Heart left ventricle (tissue), 16 donors: ENCODE data around the gene PPFIA2. TPM values are rescaled to one million over a fixed set of nuclear protein-coding genes. Genes with fewer than 3 reads are reported as not detected.

Experiments used
- ATAC-seq, 4 donors: fragments of 200-7000 bp; cut with Tn5 transposase; one replicate each; pipeline ENCODE4 v1.9.1; 2020 to 2022; ENCODE audit warnings: moderate library complexity in 4 of 4, mild to moderate bottlenecking in 3 of 4, moderate number of reproducible peaks in 1 of 4
- DNase-seq, 5 donors: peaks; one replicate each; pipeline ENCODE4 v3.0.0-alpha.2; 2020
- H3K27ac ChIP-seq, 12 donors: fragments of 200-600 bp; sonication (generic) in 4 of 12; one replicate each; pipeline versions ENCODE4 v1.5.0 to v1.8.0; 2016 to 2022; ENCODE audit warnings: mild to moderate bottlenecking in 2 of 12
- H3K27me3 ChIP-seq, 9 donors: fragments of 200-600 bp; sonication (generic) in 2 of 9; one replicate each; pipeline versions ENCODE4 v1.5.1 to v1.8.0; 2016 to 2022; ENCODE audit warnings: mild to moderate bottlenecking in 3 of 9
- H3K36me3 ChIP-seq, 9 donors: fragments of 200-600 bp; sonication (generic) in 2 of 9; one replicate each; pipeline versions ENCODE4 v1.5.0 to v1.8.0; 2018 to 2022; ENCODE audit warnings: mild to moderate bottlenecking in 2 of 9
- H3K4me1 ChIP-seq, 12 donors: fragments of 200-600 bp; sonication (generic) in 4 of 12; one replicate each; pipeline versions ENCODE4 v1.5.0 to v1.8.0; 2016 to 2022; ENCODE audit warnings: mild to moderate bottlenecking in 3 of 12
- H3K4me3 ChIP-seq, 12 donors: fragments of 200-600 bp; sonication (generic) in 4 of 12; one replicate each; pipeline versions ENCODE4 v1.5.0 to v1.8.0; 2017 to 2022; ENCODE audit warnings: mild to moderate bottlenecking in 9 of 12, moderate library complexity in 4 of 12
- H3K9me3 ChIP-seq, 12 donors: fragments of 200-600 bp; sonication (generic) in 4 of 12; one replicate each; pipeline versions ENCODE4 v1.5.0 to v1.8.0; 2016 to 2022; ENCODE audit warnings: mild to moderate bottlenecking in 1 of 12
- POLR2A ChIP-seq, 2 donors: fragments of 450-650 bp; IDR thresholded peaks; one replicate each; pipeline ENCODE4 v1.6.1; 2017; ENCODE audit warnings: antibody characterized with exemption in 2 of 2, mild to moderate bottlenecking in 2 of 2, moderate library complexity in 2 of 2
- WGBS, 4 donors: extraction: QIAGEN DNeasy Blood & Tissue Kit in 2 of 4; methylation state at CpG; one replicate each; pipeline versions ENCODE4 v1.1.5 to v1.1.7; 2013 to 2018; 5-methylcytosine and 5-hydroxymethylcytosine counted together
- intact Hi-C, 10 donors: fragments of 100-400 bp; cut with DNase I; formaldehyde crosslinking; loops; one replicate each; pipeline versions ENCODE4 v1.11.1 to v1.14.2; 2022
- polyA plus RNA-seq, 2 donors: library from polyadenylated mRNA; stranded (reverse); fragments of 200-250 nt; gene quantifications; one replicate each; pipeline ENCODE4 v1.2.3, GENCODE V29; 2013
- total RNA-seq, 9 donors: library from RNA; depleted of rRNA in 2 of 9; stranded (reverse); fragments of >200 nt in 2 of 9; fragmentation: NEBNext Ultra II Directional in 3 of 9; extraction: Animal tissue kit (Norgen Biotek cat#: 25700) in 3 of 9; gene quantifications; one replicate each; pipeline versions ENCODE4 v1.1.0 to v1.2.4, GENCODE V29; 2016 to 2023
- TF ChIP-seq, protein P1 (sequence below), 12 donors: fragments of 200-600 bp; sonication (generic) in 4 of 12; IDR thresholded peaks; one replicate each; pipeline versions ENCODE4 v1.5.0 to v1.8.0; 2018 to 2022; ENCODE audit warnings: antibody characterized with exemption in 12 of 12, mild to moderate bottlenecking in 5 of 12
- donor health status: ischemic (EF 13 %, LVEDD 7.1; RV severe dilation, severe dysfunction).
- donor health status: healthy with polysubstance abuse.
- donor health status: DM: no; HTN: yes; CAD: no.
- donor health status: DM: no; HTN: no; CAD: no.
- donor health status: ischemic (EF 25% LVEDD 6.9; RV normal size, moderate dysfunction).
- donor health status: ischemic (EF 25% LVEDD 5.7; RV mildly dilated, moderate dysfunction).
- donor health status: healthy.
- donor health status: DM: yes; HTN: yes; CAD: no.
- donor health status: ischemic (EF 35%, LVEDD 5.7; RV mildly dilated, moderate dysfunction).
- donor health status: nonischemic (EF 11% LVEDD 7.7; RV severe dilation, severe dysfunction).
- donor health status: DM: yes; HTN: yes; CAD: no.
- donor health status: PGD.
- donor health status: ischemic (EF 29% LVEDD 5.4; RV normal size, mild dysfunction).
- donor health status: nonischemic (EF 23%, LVEDD 6.1; RV moderate dilation, normal function).

Gene PPFIA2
- total and polyA plus RNA-seq, 11 donors, result 0.08 to 1.3 (median 0.49) TPM; not detected in 3

DNA sequence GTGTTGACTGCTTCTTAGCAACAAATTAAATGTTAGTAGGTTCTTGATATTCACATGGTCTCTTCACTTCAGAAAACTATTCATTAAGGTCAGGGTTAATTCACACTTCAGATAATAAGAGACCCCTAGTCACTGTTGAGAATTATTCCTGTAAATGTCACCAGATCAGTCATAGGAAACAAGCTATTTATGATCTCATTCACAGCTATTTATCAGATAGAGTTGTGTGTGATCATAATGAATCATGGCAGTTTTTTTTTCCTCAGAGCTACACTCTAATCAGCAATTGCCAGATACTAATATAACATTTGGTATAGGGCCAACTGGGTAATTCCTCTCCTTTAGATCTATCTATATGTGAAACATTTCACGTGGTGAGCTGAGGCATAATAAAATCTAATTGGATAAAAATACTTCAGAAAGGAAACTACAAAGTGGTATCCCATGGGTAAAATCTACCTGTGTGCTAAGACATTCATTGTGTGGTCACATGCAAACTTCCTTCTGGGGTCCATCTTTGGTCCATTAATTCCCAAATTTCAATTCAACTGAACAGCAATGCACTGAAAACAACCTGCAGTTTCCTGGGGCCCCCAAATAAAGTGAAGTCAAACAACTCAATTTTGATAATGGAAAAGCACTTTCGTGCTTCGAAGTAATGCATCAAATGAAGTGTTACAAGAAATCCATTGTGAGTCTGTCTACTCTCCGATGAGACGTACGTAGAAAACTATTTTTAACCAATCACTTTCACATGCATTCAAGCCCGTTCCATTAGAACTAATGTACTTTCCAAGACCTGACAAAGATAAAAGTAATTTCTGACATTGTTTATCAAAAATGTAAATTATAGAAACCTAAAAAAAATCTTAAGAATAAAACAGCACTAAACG, 484.3 kb downstream of the PPFIA2 start:
- ATAC-seq (no peak), DNase-seq (no peak)
- Histone ChIP-seq H3K4me3 (no peak overlapping the region), H3K27me3 (no peaks in the 10 kb centered on the region), H3K9me3 (no peaks in the 10 kb centered on the region), H3K36me3 (no peaks in the 10 kb centered on the region), H3K27ac (no peak overlapping the region), H3K4me1 (no peaks in the 10 kb centered on the region)
- TF ChIP-seq, protein P1, sequence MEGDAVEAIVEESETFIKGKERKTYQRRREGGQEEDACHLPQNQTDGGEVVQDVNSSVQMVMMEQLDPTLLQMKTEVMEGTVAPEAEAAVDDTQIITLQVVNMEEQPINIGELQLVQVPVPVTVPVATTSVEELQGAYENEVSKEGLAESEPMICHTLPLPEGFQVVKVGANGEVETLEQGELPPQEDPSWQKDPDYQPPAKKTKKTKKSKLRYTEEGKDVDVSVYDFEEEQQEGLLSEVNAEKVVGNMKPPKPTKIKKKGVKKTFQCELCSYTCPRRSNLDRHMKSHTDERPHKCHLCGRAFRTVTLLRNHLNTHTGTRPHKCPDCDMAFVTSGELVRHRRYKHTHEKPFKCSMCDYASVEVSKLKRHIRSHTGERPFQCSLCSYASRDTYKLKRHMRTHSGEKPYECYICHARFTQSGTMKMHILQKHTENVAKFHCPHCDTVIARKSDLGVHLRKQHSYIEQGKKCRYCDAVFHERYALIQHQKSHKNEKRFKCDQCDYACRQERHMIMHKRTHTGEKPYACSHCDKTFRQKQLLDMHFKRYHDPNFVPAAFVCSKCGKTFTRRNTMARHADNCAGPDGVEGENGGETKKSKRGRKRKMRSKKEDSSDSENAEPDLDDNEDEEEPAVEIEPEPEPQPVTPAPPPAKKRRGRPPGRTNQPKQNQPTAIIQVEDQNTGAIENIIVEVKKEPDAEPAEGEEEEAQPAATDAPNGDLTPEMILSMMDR (IDR thresholded peaks at IDR 0.05), result no peak
- TF ChIP-seq POLR2A (IDR thresholded peaks at IDR 0.05), result no peak
- 53 to 74% (median 65%) methylated on average over 8 of the region's 8 CpGs for WGBS, 4 donors
- intact Hi-C loops, result no loop called here

DNA sequence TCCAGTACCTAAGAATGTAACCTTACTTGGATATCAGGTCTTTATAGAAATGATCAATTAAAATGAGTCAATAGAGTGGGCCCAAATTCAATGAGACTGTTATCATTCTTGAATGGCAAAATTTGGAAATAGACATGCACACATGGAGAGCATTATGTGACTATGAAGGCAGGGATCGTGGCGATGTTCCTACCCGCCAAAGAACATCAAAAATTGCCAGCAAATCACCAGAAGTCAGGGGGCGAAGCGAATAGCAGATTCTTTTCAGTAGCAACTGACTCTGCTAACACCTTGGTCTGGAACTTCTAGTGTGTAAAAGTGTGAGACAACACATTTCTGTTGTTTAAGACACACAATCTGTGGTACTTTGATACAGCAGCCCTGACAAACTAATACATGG, 488.8 kb downstream of the PPFIA2 start:
- Histone ChIP-seq H3K4me1 (no peaks in the 10 kb centered on the region), H3K27me3 (no peaks in the 10 kb centered on the region), H3K9me3 (no peaks in the 10 kb centered on the region), H3K4me3 (no peak overlapping the region), H3K36me3 (no peaks in the 10 kb centered on the region), H3K27ac (no peak overlapping the region)
- WGBS, 4 donors, result 92 to 96% (median 94%) methylated on average over 5 of the region's 5 CpGs
- TF ChIP-seq POLR2A (IDR thresholded peaks at IDR 0.05), result no peak
- TF ChIP-seq, protein P1 (IDR thresholded peaks at IDR 0.05), result no peak
- no peak for DNase-seq
- ATAC-seq, result no peak
- intact Hi-C loops, result no loop called here

DNA sequence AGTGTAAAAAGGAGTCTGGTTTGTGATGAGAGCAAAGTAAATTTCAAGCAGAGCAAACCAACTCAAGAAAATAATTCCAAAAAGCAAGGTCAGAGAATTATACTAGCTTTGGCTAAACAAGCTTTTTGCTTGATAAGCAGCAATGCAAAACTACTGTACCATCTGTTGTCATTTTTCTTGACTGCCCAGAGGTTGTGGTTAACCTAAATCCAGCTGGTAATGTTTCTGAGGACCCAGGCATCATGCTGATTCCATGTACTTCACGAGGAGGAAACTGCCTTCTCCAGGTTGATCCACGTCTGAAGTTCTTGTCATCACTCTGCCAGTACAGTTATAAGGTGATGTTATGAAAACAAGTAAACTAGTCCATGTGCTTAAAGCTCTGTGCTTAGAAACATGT, 496.1 kb downstream of the PPFIA2 start:
- intact Hi-C loops, result no loop called here
- 64 to 76% (median 74%) methylated on average over 2 of the region's 2 CpGs for WGBS, 4 donors
- Histone ChIP-seq H3K27me3 (no peaks in the 10 kb centered on the region), H3K27ac (no peak overlapping the region), H3K9me3 (no peaks in the 10 kb centered on the region), H3K4me3 (no peak overlapping the region), H3K4me1 (no peaks in the 10 kb centered on the region), H3K36me3 (peaks cover 0 to 11% (median 0%) of the 10 kb centered on the region in 9 donors)
- DNase-seq (no peak), ATAC-seq (no peak)
- TF ChIP-seq, protein P1 (IDR thresholded peaks at IDR 0.05), result no peak
- no peak for TF ChIP-seq POLR2A (IDR thresholded peaks at IDR 0.05)

DNA sequence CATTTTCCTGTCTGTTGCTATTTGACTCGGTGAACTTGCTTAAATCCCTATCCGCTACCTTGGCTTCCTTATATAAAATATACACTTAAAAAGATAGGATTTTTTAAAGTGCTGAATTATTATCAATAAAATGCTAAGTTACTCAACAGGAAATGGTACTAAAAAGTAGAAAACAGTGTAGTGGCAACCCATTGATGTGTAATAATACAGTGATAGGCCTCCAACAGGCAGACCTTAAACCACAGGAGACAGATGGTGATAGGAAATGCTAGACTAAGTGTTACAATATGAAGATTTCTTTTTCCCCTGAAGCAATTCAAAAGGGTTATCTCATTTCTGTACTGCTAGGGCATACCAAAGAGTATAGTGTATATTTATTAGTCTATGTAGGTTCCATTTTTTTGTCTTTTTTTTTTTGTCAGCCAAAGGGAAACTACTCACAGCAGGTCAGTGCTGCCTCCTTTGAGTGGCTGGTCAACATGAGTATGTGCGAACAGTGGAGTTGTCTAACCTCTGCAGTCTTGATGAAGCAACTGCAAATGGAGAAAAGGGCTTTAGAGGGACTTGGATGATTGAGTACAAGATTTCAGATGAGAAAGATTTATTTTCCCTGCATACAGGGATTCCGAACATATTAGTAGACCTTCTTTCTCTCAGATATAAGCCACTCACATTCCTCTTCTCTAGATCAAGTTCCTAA, 497.5 kb downstream of the PPFIA2 start:
- intact Hi-C loops, result no loop called here
- Histone ChIP-seq H3K36me3 (peaks cover 0 to 11% (median 0%) of the 10 kb centered on the region in 9 donors), H3K9me3 (no peaks in the 10 kb centered on the region), H3K4me3 (no peak overlapping the region), H3K27me3 (no peaks in the 10 kb centered on the region), H3K27ac (no peak overlapping the region), H3K4me1 (no peaks in the 10 kb centered on the region)
- DNase-seq (no peak), ATAC-seq (no peak)
- 69 to 92% (median 81%) methylated on average over 4 of the region's 4 CpGs for WGBS, 4 donors
- TF ChIP-seq, protein P1 (IDR thresholded peaks at IDR 0.05), result no peak
- no peak for TF ChIP-seq POLR2A (IDR thresholded peaks at IDR 0.05)
